EL (cell line): ENCODE data around the gene LRIT3.
A peak's percentile ranks its signal among the peaks of the same experiment; 100 is the strongest.

Experiments
- DNase-seq: peaks from one replicate; pipeline ENCODE4 v3.0.0-alpha.2; 2016

Gene LRIT3

GRCh38 chr4:109847896-109848442 is at the start of gene LRIT3:
TSS of gene LRIT3 (plus strand) at chr4:109848107. CDS start at chr4:109848202, 95 bp downstream.
- no peak for DNase-seq

GRCh38 chr4:109798866-109799265 is 49.0 kb upstream of the LRIT3 start:
- no peak for DNase-seq

GRCh38 chr4:109801099-109801789 is 46.7 kb upstream of the LRIT3 start:
- DNase-seq: no peak

GRCh38 chr4:109801895-109802319 is 46.0 kb upstream of the LRIT3 start, which contains the start of gene CFI:
TSS of gene CFI (minus strand) at chr4:109801999. CDS start at chr4:109801971, 28 bp downstream.
- peak; percentile 49 for DNase-seq

GRCh38 chr4:109803924-109804571 is 43.9 kb upstream of the LRIT3 start:
- peak; percentile 50 for DNase-seq

- DNase-seq: no peak
Measured at GRCh38 chr4:109809655-109810054, 38.3 kb upstream of the LRIT3 start.

GRCh38 chr4:109810552-109811387 is 37.1 kb upstream of the LRIT3 start:
- no peak for DNase-seq

GRCh38 chr4:109811707-109812106 is 36.2 kb upstream of the LRIT3 start:
- no peak for DNase-seq

GRCh38 chr4:109815151-109816081 is 32.5 kb upstream of the LRIT3 start, which contains the start of gene GAR1:
TSS of gene GAR1 (plus strand) at chr4:109815762. CDS start at chr4:109816165, 403 bp downstream.
- DNase-seq: peak; percentile 92

GRCh38 chr4:109816082-109816442 is 31.8 kb upstream of the LRIT3 start:
- DNase-seq: no peak

GRCh38 chr4:109816894-109817293 is 31.0 kb upstream of the LRIT3 start:
- no peak for DNase-seq

GRCh38 chr4:109818268-109818667 is 29.6 kb upstream of the LRIT3 start:
- no peak for DNase-seq

- DNase-seq: no peak
Measured at GRCh38 chr4:109820563-109820962, 27.3 kb upstream of the LRIT3 start.

- no peak for DNase-seq
Measured at GRCh38 chr4:109821185-109821584, 26.7 kb upstream of the LRIT3 start.

GRCh38 chr4:109826719-109827118 is 21.2 kb upstream of the LRIT3 start:
- no peak for DNase-seq

- no peak for DNase-seq
Measured at GRCh38 chr4:109827672-109828071, 20.2 kb upstream of the LRIT3 start, which contains the start of gene RRH. TSS of gene RRH (plus strand) at chr4:109827972. CDS start at chr4:109828028, 56 bp downstream.

- DNase-seq: no peak
Measured at GRCh38 chr4:109833756-109834155, 14.2 kb upstream of the LRIT3 start.

- no peak for DNase-seq
Measured at GRCh38 chr4:109836985-109837384, 10.9 kb upstream of the LRIT3 start.

- DNase-seq: no peak
Measured at GRCh38 chr4:109846395-109847098, 1.4 kb upstream of the LRIT3 start.

- no peak for DNase-seq
Measured at GRCh38 chr4:109848501-109848900, 594 bp downstream of the LRIT3 start.

GRCh38 chr4:109850601-109851000 is 2.7 kb downstream of the LRIT3 start:
- DNase-seq: no peak
